ENCODE measurements around the gene XRCC5.

XRCC5 gene

GRCh38 chr2:216183462-216183861 is 74.3 kb downstream of the XRCC5 start (continued):
- no peak for TF ChIP-seq PRDM10 (tag by site-specific recombination; IDR thresholded peaks at IDR 0.05)

- H3K36me3 ChIP-seq (ENCODE audit: control insufficient read depth in 2 of 2, insufficient read depth in 1 of 2, low read length in 2 of 2): peaks cover 22 to 73% of the 10 kb centered on the region in 2 experiments
- no peak overlapping the region for H3K4me3 ChIP-seq (ENCODE audit: low read depth, low read length)
- peaks cover 5% of the 10 kb centered on the region for H3K4me1 ChIP-seq (ENCODE audit: control insufficient read depth, insufficient read depth, low read length)
- no peaks in the 10 kb centered on the region for H3K9me3 ChIP-seq (ENCODE audit: control insufficient read depth, insufficient read depth, low read depth, low read length)
- TF ChIP-seq FEZF1 (tag by site-specific recombination; IDR thresholded peaks at IDR 0.05): no peak
- TF ChIP-seq ZNF391 (tag by site-specific recombination; IDR thresholded peaks at IDR 0.05; ENCODE audit: borderline replicate concordance, low read depth): no peak
- TF ChIP-seq RBAK (tag by site-specific recombination; IDR thresholded peaks at IDR 0.05): no peak
- TF ChIP-seq REPIN1 (tag by site-specific recombination; IDR thresholded peaks at IDR 0.05; ENCODE audit: low read depth): no peak
- TF ChIP-seq ZBTB6 (tag by site-specific recombination; IDR thresholded peaks at IDR 0.05): no peak
- no peak for TF ChIP-seq ZNF311 (tag by site-specific recombination; IDR thresholded peaks at IDR 0.05; ENCODE audit: borderline replicate concordance)
- no peak for TF ChIP-seq ZNF184 (tag by site-specific recombination; IDR thresholded peaks at IDR 0.05)
- H3K27ac ChIP-seq (ENCODE audit: extremely low read depth, low read depth, low read length): no peak overlapping the region
- POLR2A ChIA-PET: no interaction called here
- CTCF ChIA-PET: no interaction called here
Observed at GRCh38 chr2:216188559-216188850, 79.4 kb downstream of the XRCC5 start.

GRCh38 chr2:216188956-216189355 is 79.8 kb downstream of the XRCC5 start:
- ChIA-PET CTCF (interaction anchor here (0.9 kb wide), 1 partner anchor 33 kb away, joined by 3 read pairs; no protein-coding TSS in a partner anchor), POLR2A (no interaction called here)
- TF ChIP-seq PRDM6 (tag by site-specific recombination; IDR thresholded peaks at IDR 0.05) (0 out of 2 replicates have a peak, but pooled peaks have one; percentile 2), YY2 (tag by site-specific recombination; IDR thresholded peaks at IDR 0.05) (no peak)
- no peaks in the 10 kb centered on the region for H3K9me3 ChIP-seq (ENCODE audit: control insufficient read depth, insufficient read depth, low read depth, low read length)
- H3K4me1 ChIP-seq (ENCODE audit: control insufficient read depth, insufficient read depth, low read length): peaks cover 5% of the 10 kb centered on the region
- H3K4me3 ChIP-seq (ENCODE audit: low read depth, low read length): no peak overlapping the region
- no peak overlapping the region for H3K27ac ChIP-seq (ENCODE audit: extremely low read depth, low read depth, low read length)
- peaks cover 24 to 73% of the 10 kb centered on the region in 2 experiments for H3K36me3 ChIP-seq (ENCODE audit: control insufficient read depth in 2 of 2, insufficient read depth in 1 of 2, low read length in 2 of 2)

- CTCF ChIA-PET: interaction anchor here (0.9 kb wide), 1 partner anchor 34 kb away, joined by 3 read pairs; no protein-coding TSS in a partner anchor
- Histone ChIP-seq H3K36me3 (ENCODE audit: control insufficient read depth in 2 of 2, insufficient read depth in 1 of 2, low read length in 2 of 2) (peaks cover 28 to 74% of the 10 kb centered on the region in 2 experiments), H3K27ac (ENCODE audit: extremely low read depth, low read depth, low read length) (no peak overlapping the region), H3K9me3 (ENCODE audit: control insufficient read depth, insufficient read depth, low read depth, low read length) (no peaks in the 10 kb centered on the region), H3K4me3 (ENCODE audit: low read depth, low read length) (no peak overlapping the region), H3K4me1 (ENCODE audit: control insufficient read depth, insufficient read depth, low read length) (peaks cover 5% of the 10 kb centered on the region)
- POLR2A ChIA-PET: no interaction called here
- no peak for TF ChIP-seq ZNF433 (tag by site-specific recombination; IDR thresholded peaks at IDR 0.05; ENCODE audit: low read depth)
- no peak for TF ChIP-seq ZNF391 (tag by site-specific recombination; IDR thresholded peaks at IDR 0.05; ENCODE audit: borderline replicate concordance, low read depth)
- TF ChIP-seq ZNF548 (tag by site-specific recombination; IDR thresholded peaks at IDR 0.05): no peak
- TF ChIP-seq ZNF621 (tag by site-specific recombination; IDR thresholded peaks at IDR 0.05): no peak
- TF ChIP-seq ZFP69B (tag by site-specific recombination; IDR thresholded peaks at IDR 0.05): no peak
- TF ChIP-seq ZNF558 (tag by site-specific recombination; IDR thresholded peaks at IDR 0.05): no peak
- TF ChIP-seq ZBTB20 (tag by site-specific recombination; IDR thresholded peaks at IDR 0.05): no peak
- no peak for TF ChIP-seq ZBTB1 (tag by site-specific recombination; IDR thresholded peaks at IDR 0.05)
- TF ChIP-seq ZBTB11 (tag by site-specific recombination; conservative IDR thresholded peaks at IDR 0.05; ENCODE audit: low read depth): no peak
- TF ChIP-seq ZNF184 (tag by site-specific recombination; IDR thresholded peaks at IDR 0.05): no peak
- no peak for TF ChIP-seq SP7 (tag by site-specific recombination; IDR thresholded peaks at IDR 0.05)
Observed at GRCh38 chr2:216189410-216189809, 80.3 kb downstream of the XRCC5 start.

Measured in HEK293 (cell line).